Cardiac muscle cell (in vitro differentiated cells and primary cell): Measurements from ENCODE around the gene GPR146. TPM values are rescaled to one million over a fixed set of nuclear protein-coding genes. Genes with fewer than 3 reads are reported as not detected.
A peak's percentile ranks its signal among the peaks of the same experiment; 100 is the strongest.

ENCODE experiments used
- DNase-seq, 2 donors: peaks; one replicate each; pipeline versions ENCODE4 v3.0.0 to v3.0.0-alpha.2; 2010 to 2017; ENCODE audit warnings: low read depth in 1 of 2, low spot score in 1 of 2
- H3K27ac ChIP-seq: fragments of 200-600 bp; sonication (generic); 2 replicates; pipeline ENCODE4 v1.5.1; 2016
- H3K27me3 ChIP-seq: fragments of 200-600 bp; sonication (generic); 2 replicates; pipeline ENCODE4 v1.6.0; 2016; ENCODE audit warnings: control low read depth
- H3K36me3 ChIP-seq: fragments of 200-600 bp; sonication (generic); 2 replicates; pipeline ENCODE4 v1.5.1; 2016; ENCODE audit warnings: control low read depth
- H3K4me1 ChIP-seq: fragments of 200-600 bp; sonication (generic); 2 replicates; pipeline ENCODE4 v1.8.1; 2017; ENCODE audit warnings: low read depth, mild to moderate bottlenecking, mixed run types
- H3K4me3 ChIP-seq: fragments of 200-600 bp; sonication (generic); 2 replicates; pipeline ENCODE4 v1.5.1; 2016; ENCODE audit warnings: mild to moderate bottlenecking
- H3K9me3 ChIP-seq: fragments of 200-600 bp; sonication (generic); 2 replicates; pipeline ENCODE4 v1.5.1; 2017; ENCODE audit warnings: low read depth, mild to moderate bottlenecking, control low read depth
- polyA plus RNA-seq: library from polyadenylated mRNA; unstranded; fragments of >200 nt; fragmentation: Nextera tagmentation; extraction: Ambion mirVana; gene quantifications from 2 replicates; pipeline ENCODE4 v1.2.1, GENCODE V29; 2016
- total RNA-seq: library from RNA; depleted of rRNA; stranded (reverse); fragments of >200 nt; gene quantifications from 2 replicates; pipeline ENCODE4 v1.2.3, GENCODE V29; 2016
- TF ChIP-seq, protein P1 (sequence below): IDR thresholded peaks from 2 replicates; pipeline ENCODE4 v1.5.1; 2012; ENCODE audit warnings: low read depth, mild to moderate bottlenecking, low read length

Gene GPR146
- total and polyA plus RNA-seq, 2 experiments from 2014 or later = 7.5 to 11.2 TPM

GRCh38 chr7:1010226-1010625 is 34.1 kb upstream of the GPR146 start:
- no peak overlapping the region for H3K27ac ChIP-seq
- no peaks in the 10 kb centered on the region for H3K36me3 ChIP-seq
- H3K4me1 ChIP-seq = no peaks in the 10 kb centered on the region
- TF ChIP-seq, protein P1, sequence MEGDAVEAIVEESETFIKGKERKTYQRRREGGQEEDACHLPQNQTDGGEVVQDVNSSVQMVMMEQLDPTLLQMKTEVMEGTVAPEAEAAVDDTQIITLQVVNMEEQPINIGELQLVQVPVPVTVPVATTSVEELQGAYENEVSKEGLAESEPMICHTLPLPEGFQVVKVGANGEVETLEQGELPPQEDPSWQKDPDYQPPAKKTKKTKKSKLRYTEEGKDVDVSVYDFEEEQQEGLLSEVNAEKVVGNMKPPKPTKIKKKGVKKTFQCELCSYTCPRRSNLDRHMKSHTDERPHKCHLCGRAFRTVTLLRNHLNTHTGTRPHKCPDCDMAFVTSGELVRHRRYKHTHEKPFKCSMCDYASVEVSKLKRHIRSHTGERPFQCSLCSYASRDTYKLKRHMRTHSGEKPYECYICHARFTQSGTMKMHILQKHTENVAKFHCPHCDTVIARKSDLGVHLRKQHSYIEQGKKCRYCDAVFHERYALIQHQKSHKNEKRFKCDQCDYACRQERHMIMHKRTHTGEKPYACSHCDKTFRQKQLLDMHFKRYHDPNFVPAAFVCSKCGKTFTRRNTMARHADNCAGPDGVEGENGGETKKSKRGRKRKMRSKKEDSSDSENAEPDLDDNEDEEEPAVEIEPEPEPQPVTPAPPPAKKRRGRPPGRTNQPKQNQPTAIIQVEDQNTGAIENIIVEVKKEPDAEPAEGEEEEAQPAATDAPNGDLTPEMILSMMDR = no peak
- no peaks in the 10 kb centered on the region for H3K9me3 ChIP-seq
- H3K27me3 ChIP-seq = no peaks in the 10 kb centered on the region
- H3K4me3 ChIP-seq = no peak overlapping the region
- DNase-seq = no peak

DNA sequence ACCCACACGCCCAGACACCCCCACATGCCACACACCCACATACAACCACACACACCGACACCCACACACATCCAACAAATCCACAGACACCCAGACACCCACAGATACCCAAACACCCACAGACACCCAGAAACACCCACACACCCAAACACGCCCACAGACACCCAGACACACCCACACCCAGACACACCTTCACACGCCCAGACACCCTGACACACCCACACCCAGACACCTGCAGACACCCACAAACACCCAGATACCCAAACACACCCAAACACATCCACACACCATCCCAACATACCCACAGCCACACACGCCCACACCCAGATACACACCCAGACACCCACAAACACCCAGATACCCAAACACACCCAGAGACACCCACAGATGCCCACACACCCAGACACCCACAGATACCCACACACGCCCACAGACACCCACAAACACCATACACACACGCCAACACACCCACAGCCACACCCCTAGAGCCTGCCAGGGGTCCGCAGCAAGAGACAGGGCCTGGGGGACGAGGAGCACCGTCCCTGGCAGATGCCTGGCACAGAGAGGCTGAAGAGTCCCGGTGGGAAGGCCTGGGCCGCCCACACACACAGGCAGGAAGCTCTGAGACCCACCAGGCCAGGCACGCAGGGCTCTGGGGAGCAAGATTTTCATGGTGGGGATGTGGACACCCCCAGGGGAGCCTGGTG is 32.9 kb upstream of the GPR146 start:
- no peaks in the 10 kb centered on the region for H3K4me1 ChIP-seq
- no peaks in the 10 kb centered on the region for H3K27me3 ChIP-seq
- no peaks in the 10 kb centered on the region for H3K9me3 ChIP-seq
- DNase-seq = no peak
- no peak overlapping the region for H3K4me3 ChIP-seq
- H3K36me3 ChIP-seq = no peaks in the 10 kb centered on the region
- no peak overlapping the region for H3K27ac ChIP-seq
- TF ChIP-seq, protein P1 = no peak

DNA sequence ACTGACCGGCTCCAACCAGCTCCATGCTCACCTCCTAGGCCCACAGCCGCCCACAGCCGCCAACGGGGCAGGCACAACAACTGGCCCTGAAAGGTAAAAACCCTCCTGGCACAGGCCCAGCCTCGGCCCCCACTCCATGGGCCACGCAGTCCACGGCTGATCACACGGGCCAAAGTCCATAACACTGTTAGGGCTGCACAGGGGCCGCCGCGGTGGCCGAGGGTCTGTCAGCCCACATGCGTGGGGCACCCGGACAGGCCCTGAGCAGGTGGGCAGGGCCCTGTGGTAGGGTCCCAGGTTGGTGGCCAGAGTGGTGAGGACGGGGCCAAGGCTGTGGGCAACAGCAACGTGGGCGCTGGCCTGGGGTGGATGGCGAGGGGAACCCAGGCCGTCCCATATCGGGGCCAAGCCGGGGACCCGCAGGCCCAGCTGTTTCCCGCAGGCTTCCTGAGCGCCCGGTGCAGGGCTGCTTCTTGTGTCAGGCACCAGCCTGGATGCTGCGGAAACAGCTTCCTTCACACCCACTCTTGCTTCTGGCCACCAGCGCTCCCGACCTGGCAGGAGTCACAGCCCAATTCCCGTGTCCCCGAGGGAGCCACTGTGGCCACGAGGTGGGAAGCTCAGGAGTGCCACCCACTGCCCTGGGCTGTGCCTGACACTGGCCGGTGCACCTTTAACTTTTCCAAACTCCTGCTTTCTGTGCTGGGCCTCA is 32.2 kb upstream of the GPR146 start:
- Histone ChIP-seq H3K9me3 (no peaks in the 10 kb centered on the region), H3K27ac (no peak overlapping the region), H3K27me3 (no peaks in the 10 kb centered on the region), H3K4me1 (no peaks in the 10 kb centered on the region), H3K36me3 (no peaks in the 10 kb centered on the region), H3K4me3 (no peak overlapping the region)
- TF ChIP-seq, protein P1 = no peak
- no peak for DNase-seq

GRCh38 chr7:1012716-1013095 is 31.6 kb upstream of the GPR146 start:
- TF ChIP-seq, protein P1 = no peak
- Histone ChIP-seq H3K4me1 (no peaks in the 10 kb centered on the region), H3K4me3 (no peak overlapping the region), H3K27me3 (no peaks in the 10 kb centered on the region), H3K27ac (no peak overlapping the region), H3K9me3 (no peaks in the 10 kb centered on the region), H3K36me3 (no peaks in the 10 kb centered on the region)
- no peak for DNase-seq

- Histone ChIP-seq H3K27ac (peak overlapping the region; percentile 7), H3K4me3 (no peak overlapping the region), H3K4me1 (no peaks in the 10 kb centered on the region), H3K9me3 (no peaks in the 10 kb centered on the region), H3K36me3 (no peaks in the 10 kb centered on the region), H3K27me3 (no peaks in the 10 kb centered on the region)
- TF ChIP-seq, protein P1 = no peak
- DNase-seq = no peak
Measured at GRCh38 chr7:1013581-1013980, 30.8 kb upstream of the GPR146 start.
